GM19238 (cell line): ENCODE data around the gene ROGDI.
A peak's percentile ranks its signal among the peaks of the same experiment; 100 is the strongest.

Experiments used
- DNase-seq: peaks from one replicate; pipeline ENCODE4 v3.0.0; 2011; ENCODE audit warnings: low spot score; ENCODE audit not compliant: insufficient read length

The ROGDI gene

GRCh38 chr16:4814542-4815173, 12.2 kb upstream of the ROGDI start:
- no peak for DNase-seq

- DNase-seq, result no peak
Observed at GRCh38 chr16:4814046-4814445, 11.6 kb upstream of the ROGDI start.

- no peak for DNase-seq
Observed at GRCh38 chr16:4813251-4814003, 11.0 kb upstream of the ROGDI start.

GRCh38 chr16:4811773-4812172, 9.3 kb upstream of the ROGDI start:
- no peak for DNase-seq

- DNase-seq, result no peak
Observed at GRCh38 chr16:4811242-4811641, 8.8 kb upstream of the ROGDI start.

- DNase-seq, result no peak
Observed at GRCh38 chr16:4806280-4806679, 3.8 kb upstream of the ROGDI start.

- DNase-seq, result no peak
Observed at GRCh38 chr16:4805231-4805630, 2.8 kb upstream of the ROGDI start.

GRCh38 chr16:4803898-4804762, 1.7 kb upstream of the ROGDI start:
- no peak for DNase-seq

GRCh38 chr16:4803401-4803844, 990 bp upstream of the ROGDI start:
- no peak for DNase-seq

- DNase-seq, result peak; percentile 99
Observed at GRCh38 chr16:4802659-4803287, 340 bp upstream of the ROGDI start.

GRCh38 chr16:4801051-4801961, 1.1 kb downstream of the ROGDI start:
- DNase-seq, result no peak

- DNase-seq, result peak; percentile 53
Observed at GRCh38 chr16:4800290-4801041, 2.0 kb downstream of the ROGDI start.

GRCh38 chr16:4799171-4799855, 3.1 kb downstream of the ROGDI start:
- DNase-seq, result no peak

- no peak for DNase-seq
Observed at GRCh38 chr16:4798456-4798855, 4.0 kb downstream of the ROGDI start.

- DNase-seq, result no peak
Observed at GRCh38 chr16:4797805-4798252, 4.6 kb downstream of the ROGDI start.

- no peak for DNase-seq
Observed at GRCh38 chr16:4796982-4797804, 5.2 kb downstream of the ROGDI start.

- DNase-seq, result no peak
Observed at GRCh38 chr16:4795828-4796572, 6.4 kb downstream of the ROGDI start.
